HFF-Myc (cell line): ENCODE results near the gene OPA3.

Experiments used
- DNase-seq: peaks from one replicate; pipeline ENCODE4 v3.0.0-alpha.2; 2011; ENCODE audit warnings: low read depth; ENCODE audit errors: extremely low read depth
- H3K4me3 ChIP-seq: replicated peaks from 2 replicates; pipeline ENCODE4 v1.5.1; 2011; ENCODE audit warnings: low read depth, mild to moderate bottlenecking, control low read depth, low read length
- CTCF ChIP-seq: IDR thresholded peaks from 2 replicates; pipeline ENCODE4 v1.5.1; 2012; ENCODE audit warnings: mild to moderate bottlenecking, low read depth, low read length, control low read depth; ENCODE audit errors: missing control alignments

The OPA3 gene

GRCh38 chr19:45597425-45598111 is 13.0 kb upstream of the OPA3 start:
- no peak overlapping the region for H3K4me3 ChIP-seq
- no peak for DNase-seq
- no peak for TF ChIP-seq CTCF

- no peak for TF ChIP-seq CTCF
- DNase-seq = no peak
- H3K4me3 ChIP-seq = no peak overlapping the region
These were observed 11.2 kb upstream of the OPA3 start for GRCh38 chr19:45595814-45596213.

- TF ChIP-seq CTCF = no peak
- no peak overlapping the region for H3K4me3 ChIP-seq
- DNase-seq = no peak
These were observed 8.9 kb upstream of the OPA3 start for GRCh38 chr19:45593520-45593919.

GRCh38 chr19:45592366-45592765 is 7.8 kb upstream of the OPA3 start:
- H3K4me3 ChIP-seq = no peak overlapping the region
- TF ChIP-seq CTCF = no peak
- no peak for DNase-seq

- no peak for DNase-seq
- no peak overlapping the region for H3K4me3 ChIP-seq
- no peak for TF ChIP-seq CTCF
These were observed 7.0 kb upstream of the OPA3 start for GRCh38 chr19:45591638-45592005.

GRCh38 chr19:45591004-45591637 is 6.5 kb upstream of the OPA3 start:
- no peak overlapping the region for H3K4me3 ChIP-seq
- peak; percentile 60 for TF ChIP-seq CTCF

More at GRCh38 chr19:45591004-45591637, 6.5 kb upstream of the OPA3 start:
- DNase-seq = no peak
